ENCODE measurements around the gene KAT6B. TPM values are rescaled to one million over a fixed set of nuclear protein-coding genes. Genes with fewer than 3 reads are reported as not detected.

The KAT6B gene
- total RNA-seq, 2 experiments from 2014 or later, result 70.3 to 74.2 TPM

DNA sequence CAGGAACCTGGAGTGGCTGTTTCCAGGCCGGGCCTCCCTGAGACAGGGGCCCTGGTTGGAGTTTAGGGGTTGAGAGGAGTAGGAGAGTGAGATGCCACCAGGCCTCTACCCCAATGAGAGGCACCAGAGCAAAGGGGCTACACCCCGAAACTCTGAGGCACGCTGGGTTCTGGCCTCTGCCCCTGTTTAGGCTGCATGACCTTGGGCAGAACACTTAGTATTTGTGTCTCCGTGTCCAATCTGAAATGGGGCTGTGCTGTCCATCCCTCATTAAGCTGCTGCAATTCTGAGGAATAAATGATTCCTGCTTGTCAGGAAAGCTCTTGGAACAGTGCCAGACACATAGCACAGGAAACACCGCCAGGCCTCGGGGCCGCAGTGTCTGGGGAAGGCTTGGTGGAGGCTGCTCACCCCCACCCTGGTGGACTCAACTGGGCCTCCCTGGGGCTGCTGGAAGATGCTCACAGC is 244.6 kb downstream of the KAT6B start:
- no peak for ATAC-seq (ENCODE audit: poor library complexity)
- Histone ChIP-seq H3K9me3 (ENCODE audit: control insufficient read depth in 1 of 2, insufficient read depth in 1 of 2, low read length in 2 of 2) (no peaks in the 10 kb centered on the region), H3K4me3 (ENCODE audit: low read length) (no peak overlapping the region), H3K27me3 (ENCODE audit: control insufficient read depth in 1 of 2, insufficient read depth in 2 of 2, low read length in 2 of 2) (no peaks in the 10 kb centered on the region), H3K36me3 (ENCODE audit: insufficient read depth, low read length) (no peaks in the 10 kb centered on the region), H3K27ac (ENCODE audit: low read depth in 1 of 2, low read length in 2 of 2) (no peak overlapping the region), H3K4me1 (ENCODE audit: insufficient read depth, low read length) (no peaks in the 10 kb centered on the region)
- no peaks in the 10 kb centered on the region for H3K36me3 Mint-ChIP-seq (ENCODE audit: low read depth)
- POLR2A ChIA-PET, result no interaction called here
- H3K27ac Mint-ChIP-seq, result no peak overlapping the region
- no peak overlapping the region for H3K4me3 Mint-ChIP-seq
- DNase-seq, result no peak
- H3K9me3 Mint-ChIP-seq, result no peaks in the 10 kb centered on the region
- intact Hi-C loops (cut with DNase I, micrococcal nuclease), result no loop called here
- TF ChIP-seq, protein P1, sequence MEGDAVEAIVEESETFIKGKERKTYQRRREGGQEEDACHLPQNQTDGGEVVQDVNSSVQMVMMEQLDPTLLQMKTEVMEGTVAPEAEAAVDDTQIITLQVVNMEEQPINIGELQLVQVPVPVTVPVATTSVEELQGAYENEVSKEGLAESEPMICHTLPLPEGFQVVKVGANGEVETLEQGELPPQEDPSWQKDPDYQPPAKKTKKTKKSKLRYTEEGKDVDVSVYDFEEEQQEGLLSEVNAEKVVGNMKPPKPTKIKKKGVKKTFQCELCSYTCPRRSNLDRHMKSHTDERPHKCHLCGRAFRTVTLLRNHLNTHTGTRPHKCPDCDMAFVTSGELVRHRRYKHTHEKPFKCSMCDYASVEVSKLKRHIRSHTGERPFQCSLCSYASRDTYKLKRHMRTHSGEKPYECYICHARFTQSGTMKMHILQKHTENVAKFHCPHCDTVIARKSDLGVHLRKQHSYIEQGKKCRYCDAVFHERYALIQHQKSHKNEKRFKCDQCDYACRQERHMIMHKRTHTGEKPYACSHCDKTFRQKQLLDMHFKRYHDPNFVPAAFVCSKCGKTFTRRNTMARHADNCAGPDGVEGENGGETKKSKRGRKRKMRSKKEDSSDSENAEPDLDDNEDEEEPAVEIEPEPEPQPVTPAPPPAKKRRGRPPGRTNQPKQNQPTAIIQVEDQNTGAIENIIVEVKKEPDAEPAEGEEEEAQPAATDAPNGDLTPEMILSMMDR (IDR thresholded peaks at IDR 0.05), result no peak
- CTCF ChIA-PET, result no interaction called here
- H3K27me3 Mint-ChIP-seq, result no peaks in the 10 kb centered on the region
- H3K4me1 Mint-ChIP-seq (ENCODE audit: low read depth), result no peaks in the 10 kb centered on the region

DNA sequence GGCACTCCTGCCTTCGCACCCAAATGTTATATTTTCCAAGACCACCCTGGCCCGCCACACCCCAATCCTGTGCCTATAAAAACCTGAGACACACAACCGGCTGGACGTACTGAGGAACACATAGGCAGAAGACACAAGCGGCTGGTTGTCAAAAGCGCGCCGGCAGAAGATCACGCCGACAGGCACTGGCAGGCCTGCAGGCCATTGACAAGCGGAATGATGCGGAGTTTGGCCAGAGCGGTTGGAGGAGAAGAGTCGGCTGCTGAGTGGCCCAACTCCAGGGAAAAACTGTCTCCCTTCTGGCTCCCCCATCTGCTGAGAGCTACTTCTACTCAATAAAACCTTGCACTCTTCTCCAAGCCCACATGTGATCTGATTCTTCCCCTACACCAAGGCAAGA is 245.4 kb downstream of the KAT6B start:
- CTCF ChIA-PET, result no interaction called here
- no peak overlapping the region for H3K27ac Mint-ChIP-seq

DNA sequence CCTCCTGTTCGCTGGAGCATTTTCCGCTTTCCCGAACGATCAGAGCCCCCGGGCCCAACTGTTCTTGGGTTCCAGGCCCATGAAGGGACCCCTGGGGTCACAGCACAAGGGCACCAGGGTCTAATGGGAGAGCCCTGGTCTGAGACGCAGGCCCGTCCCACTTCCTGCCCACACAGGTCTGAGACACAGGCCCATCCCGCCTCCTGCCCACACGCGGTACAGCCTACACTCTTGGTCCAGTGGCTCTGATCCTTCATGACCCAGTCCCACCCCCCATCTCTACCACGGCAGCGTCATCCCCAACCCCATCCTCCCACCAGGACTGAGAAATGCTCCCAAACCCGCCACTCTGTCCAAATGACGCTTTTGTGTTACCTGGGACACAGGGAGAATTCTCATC is 246.3 kb downstream of the KAT6B start:
- Histone ChIP-seq H3K4me3 (ENCODE audit: low read length) (no peak overlapping the region), H3K27ac (ENCODE audit: low read depth in 1 of 2, low read length in 2 of 2) (no peak overlapping the region), H3K9me3 (ENCODE audit: control insufficient read depth in 1 of 2, insufficient read depth in 1 of 2, low read length in 2 of 2) (no peaks in the 10 kb centered on the region), H3K4me1 (ENCODE audit: insufficient read depth, low read length) (no peaks in the 10 kb centered on the region), H3K27me3 (ENCODE audit: control insufficient read depth in 1 of 2, insufficient read depth in 2 of 2, low read length in 2 of 2) (no peaks in the 10 kb centered on the region), H3K36me3 (ENCODE audit: insufficient read depth, low read length) (no peaks in the 10 kb centered on the region)
- no peak overlapping the region for H3K27ac Mint-ChIP-seq
- no peak for DNase-seq
- no peaks in the 10 kb centered on the region for H3K4me1 Mint-ChIP-seq (ENCODE audit: low read depth)
- no peak overlapping the region for H3K4me3 Mint-ChIP-seq
- no peaks in the 10 kb centered on the region for H3K27me3 Mint-ChIP-seq
- CTCF ChIA-PET, result no interaction called here
- no peak for ATAC-seq (ENCODE audit: poor library complexity)
- H3K36me3 Mint-ChIP-seq (ENCODE audit: low read depth), result no peaks in the 10 kb centered on the region
- POLR2A ChIA-PET, result no interaction called here
- intact Hi-C loops (cut with DNase I, micrococcal nuclease), result no loop called here
- TF ChIP-seq, protein P1 (IDR thresholded peaks at IDR 0.05), result no peak
- no peaks in the 10 kb centered on the region for H3K9me3 Mint-ChIP-seq

More for the DNA sequence above, 245.4 kb downstream of the KAT6B start:
- Mint-ChIP-seq H3K9me3 (no peaks in the 10 kb centered on the region), H3K27me3 (no peaks in the 10 kb centered on the region), H3K4me1 (ENCODE audit: low read depth) (no peaks in the 10 kb centered on the region), H3K4me3 (no peak overlapping the region), H3K36me3 (ENCODE audit: low read depth) (no peaks in the 10 kb centered on the region)
- Histone ChIP-seq H3K4me1 (ENCODE audit: insufficient read depth, low read length) (no peaks in the 10 kb centered on the region), H3K4me3 (ENCODE audit: low read length) (no peak overlapping the region), H3K9me3 (ENCODE audit: control insufficient read depth in 1 of 2, insufficient read depth in 1 of 2, low read length in 2 of 2) (no peaks in the 10 kb centered on the region), H3K27me3 (ENCODE audit: control insufficient read depth in 1 of 2, insufficient read depth in 2 of 2, low read length in 2 of 2) (no peaks in the 10 kb centered on the region), H3K36me3 (ENCODE audit: insufficient read depth, low read length) (no peaks in the 10 kb centered on the region), H3K27ac (ENCODE audit: low read depth in 1 of 2, low read length in 2 of 2) (no peak overlapping the region)
- POLR2A ChIA-PET, result no interaction called here
- ATAC-seq (ENCODE audit: poor library complexity) (no peak), DNase-seq (no peak)
- TF ChIP-seq, protein P1 (IDR thresholded peaks at IDR 0.05), result no peak
- intact Hi-C loops (cut with DNase I, micrococcal nuclease), result no loop called here

Measured in CD4-positive, alpha-beta T cell (primary cell).